HCT116 (cell line): ENCODE measurements around the gene FLG2. TPM values are rescaled to one million over a fixed set of nuclear protein-coding genes. Genes with fewer than 3 reads are reported as not detected.

Experiments
- ATAC-seq: fragments of 200-7000 bp; cut with Tn5 transposase; 2 replicates; pipeline ENCODE4 v1.9.1; 2020; ENCODE audit warnings: mild to moderate bottlenecking, moderate library complexity
- BruUV-seq: library from RNA; stranded (reverse); fragments of 400-500 nt; replicated peaks from 2 replicates; lab custom pipeline; 2021; lab: Mats Ljungman, UMichigan
- CTCF ChIA-PET: fragments of 300-600 bp; sonication (Branson Sonifier 250); formaldehyde crosslinking; loops from one replicate; lab custom pipeline; 2021; ENCODE audit warnings: antibody characterized with exemption; lab: Charles Lee
- POLR2A ChIA-PET: fragments of 300-600, 350-600 bp; sonication (Branson Sonifier 250); formaldehyde crosslinking; loops from one replicate; lab custom pipeline; 2021; ENCODE audit warnings: antibody characterized with exemption; lab: Charles Lee
- RAD21 ChIA-PET, 2 experiments: fragments of 300-600 bp; sonication (Branson Sonifier 250); formaldehyde crosslinking; loops; one replicate each; lab custom pipeline; 2023; ENCODE audit warnings: low total read pairs in 2 of 2; ENCODE audit not compliant: uncharacterized antibody in 2 of 2, unreplicated experiment in 2 of 2, low non-redundant PET in 1 of 2; lab: Charles Lee
- DNase-seq: peaks from one replicate; pipeline ENCODE4 v3.0.0-alpha.2; 2010; ENCODE audit warnings: low read depth, low spot score
- H2AFZ ChIP-seq: fragments of 200-600 bp; shearing (Covaris generic), sonication (generic); 2 replicates; pipeline ENCODE4 v1.6.1; 2017; ENCODE audit warnings: low read depth, mixed run types, mixed read lengths, antibody characterized with exemption, low read length; ENCODE audit not compliant: poor library complexity, severe bottlenecking
- H3K27ac ChIP-seq: 2 replicates; pipeline ENCODE4 v1.5.1; 2012; ENCODE audit warnings: low read depth, low read length
- H3K27me3 ChIP-seq: fragments of 200-600 bp; sonication (generic); 2 replicates; pipeline ENCODE4 v1.6.1; 2016; ENCODE audit warnings: mixed run types, low read length, mixed read lengths; ENCODE audit not compliant: insufficient read depth
- H3K36me3 ChIP-seq, 2 experiments: fragments of 200-500 bp in 1 of 2; fragments of 200-600 bp in 1 of 2; sonication (Bioruptor generic) in 1 of 2; sonication (generic) in 1 of 2; 2 replicates each; pipeline versions ENCODE4 v1.5.1 to v1.6.1; 2014 to 2016; ENCODE audit warnings: low read length in 2 of 2, inconsistent platforms in 1 of 2, mixed read lengths in 1 of 2, mixed run types in 1 of 2; ENCODE audit not compliant: insufficient read depth in 2 of 2, control insufficient read depth in 1 of 2
- H3K4me1 ChIP-seq, 2 experiments: fragments of 200-600 bp in 1 of 2; sonication (generic) in 1 of 2; 2 replicates each; pipeline versions ENCODE4 v1.5.1 to v1.6.1; 2012 to 2017; ENCODE audit warnings: low read length in 2 of 2, inconsistent platforms in 1 of 2, mild to moderate bottlenecking in 1 of 2, mixed read lengths in 1 of 2, mixed run types in 1 of 2, moderate library complexity in 1 of 2; ENCODE audit not compliant: insufficient read depth in 2 of 2, control insufficient read depth in 1 of 2
- H3K4me2 ChIP-seq: fragments of 200-600 bp; sonication (generic); 2 replicates; pipeline ENCODE4 v1.6.1; 2017; ENCODE audit warnings: mixed run types, low read length, mixed read lengths
- H3K4me3 ChIP-seq, 2 experiments: fragments of 200-600 bp in 1 of 2; sonication (generic) in 1 of 2; replicated peaks in 1 of 2; 2 replicates each; pipeline ENCODE4 v1.5.1; 2011 to 2016; ENCODE audit warnings: low read length in 2 of 2, control low read depth in 1 of 2, low read depth in 1 of 2, mild to moderate bottlenecking in 1 of 2, mixed read lengths in 1 of 2, mixed run types in 1 of 2
- H3K79me2 ChIP-seq: fragments of 200-600 bp; sonication (generic); 2 replicates; pipeline ENCODE4 v1.6.1; 2017; ENCODE audit warnings: mild to moderate bottlenecking, mixed run types, low read length, moderate library complexity, mixed read lengths; ENCODE audit not compliant: insufficient read depth
- H3K9ac ChIP-seq: fragments of 200-600 bp; sonication (generic); 2 replicates; pipeline ENCODE4 v1.6.1; 2016; ENCODE audit warnings: low read length, mixed read lengths
- H3K9me2 ChIP-seq: fragments of 200-600 bp; sonication (generic), shearing (Covaris generic); 2 replicates; pipeline ENCODE4 v1.6.1; 2017; ENCODE audit warnings: mixed run types, mild to moderate bottlenecking, moderate library complexity; ENCODE audit not compliant: insufficient read depth
- H3K9me3 ChIP-seq, 2 experiments: fragments of 200-500 bp in 1 of 2; fragments of 200-600 bp in 1 of 2; sonication (Bioruptor generic) in 1 of 2; sonication (generic) in 1 of 2; 2 replicates each; pipeline ENCODE4 v1.6.1; 2014 to 2017; ENCODE audit warnings: low read length in 2 of 2, mixed read lengths in 2 of 2, inconsistent platforms in 1 of 2, low read depth in 1 of 2, mild to moderate bottlenecking in 1 of 2, mixed run types in 1 of 2, moderate library complexity in 1 of 2; ENCODE audit not compliant: control insufficient read depth in 1 of 2, insufficient read depth in 1 of 2
- H4K20me1 ChIP-seq: fragments of 200-600 bp; sonication (generic), shearing (Covaris generic); 2 replicates; pipeline ENCODE4 v1.6.1; 2017; ENCODE audit warnings: mixed run types, mild to moderate bottlenecking, moderate library complexity; ENCODE audit not compliant: insufficient read depth
- CBX3 ChIP-seq: IDR thresholded peaks from 2 replicates; pipeline ENCODE4 v1.6.1; 2012; ENCODE audit warnings: low read depth
- CTCF ChIP-seq, 3 experiments: fragments of 200-600 bp in 1 of 3; sonication (generic) in 1 of 3; IDR thresholded peaks in 2 of 3; conservative IDR thresholded peaks in 1 of 3; 2 replicates each; pipeline ENCODE4 v1.5.1; 2012 to 2017; ENCODE audit warnings: low read depth in 2 of 3, low read length in 2 of 3, antibody characterized with exemption in 1 of 3, borderline replicate concordance in 1 of 3, control low read depth in 1 of 3, mild to moderate bottlenecking in 1 of 3, mixed read lengths in 1 of 3, mixed run types in 1 of 3, moderate library complexity in 1 of 3; ENCODE audit not compliant: insufficient read depth in 1 of 3
- EGR1 ChIP-seq: IDR thresholded peaks from 2 replicates; pipeline ENCODE4 v1.6.1; 2012; ENCODE audit warnings: low read depth
- ELF1 ChIP-seq: IDR thresholded peaks from 2 replicates; pipeline ENCODE4 v1.6.1; 2012; ENCODE audit warnings: low read depth, borderline replicate concordance
- EZH2 ChIP-seq: fragments of 200-600 bp; sonication (generic); IDR thresholded peaks from 2 replicates; pipeline ENCODE4 v1.6.1; 2017; ENCODE audit warnings: antibody characterized with exemption, mixed run types
- EZH2phosphoT487 ChIP-seq: fragments of 200-600 bp; IDR thresholded peaks from 2 replicates; pipeline ENCODE4 v1.6.1; 2018; ENCODE audit warnings: antibody characterized with exemption, borderline replicate concordance
- JUND ChIP-seq: IDR thresholded peaks from 2 replicates; pipeline ENCODE4 v1.6.1; 2012
- MAX ChIP-seq: IDR thresholded peaks from 2 replicates; pipeline ENCODE4 v1.6.1; 2012
- POLR2AphosphoS5 ChIP-seq: IDR thresholded peaks from 2 replicates; pipeline ENCODE4 v1.6.1; 2011; ENCODE audit warnings: mild to moderate bottlenecking, low read depth, low read length, moderate library complexity
- RAD21 ChIP-seq: IDR thresholded peaks from 2 replicates; pipeline ENCODE4 v1.6.1; 2012; ENCODE audit warnings: low read depth, mild to moderate bottlenecking
- REST ChIP-seq: IDR thresholded peaks from 2 replicates; pipeline ENCODE4 v1.6.1; 2012; ENCODE audit warnings: low read depth
- SIN3A ChIP-seq: IDR thresholded peaks from 2 replicates; pipeline ENCODE4 v1.6.1; 2012; ENCODE audit warnings: low read depth
- SP1 ChIP-seq: IDR thresholded peaks from 2 replicates; pipeline ENCODE4 v1.6.1; 2012; ENCODE audit warnings: low read depth
- SRF ChIP-seq: IDR thresholded peaks from 2 replicates; pipeline ENCODE4 v1.6.1; 2012; ENCODE audit warnings: low read depth
- YY1 ChIP-seq: IDR thresholded peaks from 2 replicates; pipeline ENCODE4 v1.6.1; 2011; ENCODE audit warnings: low read length, low read depth, moderate library complexity, mild to moderate bottlenecking; ENCODE audit not compliant: insufficient replicate concordance; ENCODE audit errors: extremely low read depth
- ZBTB33 ChIP-seq: IDR thresholded peaks from 2 replicates; pipeline ENCODE4 v1.6.1; 2011; ENCODE audit warnings: mild to moderate bottlenecking, low read length, moderate library complexity; ENCODE audit not compliant: insufficient replicate concordance; ENCODE audit errors: extremely low read depth
- ZFX ChIP-seq: fragments of 450-650 bp; IDR thresholded peaks from 2 replicates; pipeline ENCODE4 v1.6.1; 2017
- ZNF274 ChIP-seq: fragments of 200-500 bp; sonication (Bioruptor generic); IDR thresholded peaks from 2 replicates; pipeline ENCODE4 v1.6.1; 2014; ENCODE audit warnings: mild to moderate bottlenecking, low read depth, low read length, inconsistent platforms
- intact Hi-C: fragments of 100-400 bp; cut with micrococcal nuclease; formaldehyde crosslinking; loops from 2 replicates; pipeline ENCODE4 v1.10.0; 2022
- total RNA-seq: library from RNA; stranded (reverse); gene quantifications from one replicate; pipeline ENCODE4 v1.2.1, GENCODE V29; 2021; ENCODE audit not compliant: unreplicated experiment

FLG2 gene
- total RNA-seq, 1 experiment from 2014 or later, result not detected

- ATAC-seq (peak; percentile 49; the same call in 1 of the 2 replicates), DNase-seq (no peak)
- Histone ChIP-seq H3K9me2 (no peaks in the 10 kb centered on the region), H4K20me1 (no peaks in the 10 kb centered on the region), H3K27ac (no peak overlapping the region), H3K36me3 (no peaks in the 10 kb centered on the region), H3K4me1 (peaks cover 0 to 9% of the 10 kb centered on the region in 2 experiments; a peak in 2 of 4 replicates), H3K4me3 (no peak overlapping the region), H3K27me3 (peaks cover 76% of the 10 kb centered on the region), H2AFZ (no peak overlapping the region), H3K9ac (no peak overlapping the region), H3K9me3 (no peaks in the 10 kb centered on the region), H3K79me2 (no peaks in the 10 kb centered on the region), H3K4me2 (no peak overlapping the region)
- ChIA-PET RAD21 (no interaction called here), POLR2A (no interaction called here), CTCF (interaction anchor here (0.8 kb wide), 1 partner anchor 48 kb away, joined by 3 read pairs; no protein-coding TSS in a partner anchor)
- no peak for TF ChIP-seq RAD21
- no peak for TF ChIP-seq EZH2phosphoT487
- TF ChIP-seq ZNF274, result no peak
- no peak for TF ChIP-seq SP1
- TF ChIP-seq ZBTB33, result no peak
- no peak for TF ChIP-seq EZH2
- no peak for TF ChIP-seq MAX
- TF ChIP-seq YY1, result no peak
- no peak for TF ChIP-seq JUND
- no peak for TF ChIP-seq ZFX
- TF ChIP-seq CTCF (IDR thresholded peaks at IDR 0.05 in 2 of 3, conservative IDR thresholded peaks at IDR 0.05 in 1 of 3; ENCODE audit: borderline replicate concordance in 1 of 3, insufficient read depth in 1 of 3, low read depth in 2 of 3, low read length in 2 of 3), result no peak
- TF ChIP-seq REST, result no peak
- TF ChIP-seq CBX3, result no peak
- TF ChIP-seq SIN3A, result no peak
- TF ChIP-seq ELF1, result no peak
- no peak for TF ChIP-seq EGR1
- TF ChIP-seq POLR2AphosphoS5, result no peak
- TF ChIP-seq SRF, result no peak
- intact Hi-C loops, result no loop called here
- BruUV-seq, result no TSS peak
These were observed 33.1 kb upstream of the FLG2 start for GRCh38 chr1:152392909-152393308.
